NCI-H69 (cell line): Measurements from ENCODE around the gene SERPINB7.

ENCODE experiments used
- DNase-seq: peaks from one replicate; lab custom pipeline; 2025; lab: John Stamatoyannopoulos, UW

SERPINB7 gene

GRCh38 chr18:63788447-63789096, 13.4 kb downstream of the SERPINB7 start:
- no peak for DNase-seq

- DNase-seq = no peak
Measured at GRCh38 chr18:63789327-63789726, 14.1 kb downstream of the SERPINB7 start.

GRCh38 chr18:63795606-63796005, 20.4 kb downstream of the SERPINB7 start:
- no peak for DNase-seq

GRCh38 chr18:63799189-63799588, 24.0 kb downstream of the SERPINB7 start:
- DNase-seq = no peak

GRCh38 chr18:63801343-63801742, 26.1 kb downstream of the SERPINB7 start:
- no peak for DNase-seq

GRCh38 chr18:63808125-63808524, 32.9 kb downstream of the SERPINB7 start:
- no peak for DNase-seq

GRCh38 chr18:63817441-63818051, 42.3 kb downstream of the SERPINB7 start:
- DNase-seq = no peak

GRCh38 chr18:63818212-63818611, 43.0 kb downstream of the SERPINB7 start:
- DNase-seq = no peak

- no peak for DNase-seq
Measured at GRCh38 chr18:63819786-63820185, 44.6 kb downstream of the SERPINB7 start.

GRCh38 chr18:63820694-63821093, 45.5 kb downstream of the SERPINB7 start:
- no peak for DNase-seq

- DNase-seq = peak; percentile 69
Measured at GRCh38 chr18:63823516-63824219, 48.5 kb downstream of the SERPINB7 start.

GRCh38 chr18:63824220-63824525, 49.0 kb downstream of the SERPINB7 start:
- no peak for DNase-seq

GRCh38 chr18:63828120-63828519, 52.9 kb downstream of the SERPINB7 start:
- DNase-seq = no peak

GRCh38 chr18:63828656-63829055, 53.4 kb downstream of the SERPINB7 start:
- no peak for DNase-seq

- no peak for DNase-seq
Measured at GRCh38 chr18:63829886-63830285, 54.7 kb downstream of the SERPINB7 start.

GRCh38 chr18:63831080-63831788, 56.0 kb downstream of the SERPINB7 start:
- no peak for DNase-seq

- DNase-seq = no peak
Measured at GRCh38 chr18:63832470-63832869, 57.3 kb downstream of the SERPINB7 start.

GRCh38 chr18:63834471-63835113, 59.4 kb downstream of the SERPINB7 start:
- no peak for DNase-seq

GRCh38 chr18:63836456-63836855, 61.2 kb downstream of the SERPINB7 start:
- DNase-seq = no peak

- peak; percentile 19 for DNase-seq
Measured at GRCh38 chr18:63837590-63837989, 62.4 kb downstream of the SERPINB7 start.

- DNase-seq = no peak
Measured at GRCh38 chr18:63843008-63843407, 67.8 kb downstream of the SERPINB7 start.

GRCh38 chr18:63844254-63844653, 69.0 kb downstream of the SERPINB7 start:
- peak; percentile 69 for DNase-seq
